Kidney capillary endothelial cell (primary cell): ENCODE measurements around the gene GAMT.

Source experiments
- DNase-seq: peaks from one replicate; pipeline ENCODE4 v3.0.0-alpha.2; 2018; ENCODE audit warnings: low spot score

Gene GAMT

GRCh38 chr19:1418496-1418775, 17.1 kb upstream of the GAMT start:
- no peak for DNase-seq

- no peak for DNase-seq
These were observed 16.5 kb upstream of the GAMT start for GRCh38 chr19:1417681-1418495.

- DNase-seq = no peak
These were observed 15.8 kb upstream of the GAMT start for GRCh38 chr19:1417145-1417544.

- DNase-seq = no peak
These were observed 14.9 kb upstream of the GAMT start for GRCh38 chr19:1416014-1416841.

GRCh38 chr19:1412995-1413800, 11.9 kb upstream of the GAMT start:
- no peak for DNase-seq

GRCh38 chr19:1412323-1412923, 11.1 kb upstream of the GAMT start:
- DNase-seq = no peak

- DNase-seq = no peak
These were observed 10.2 kb upstream of the GAMT start for GRCh38 chr19:1411255-1412191.

GRCh38 chr19:1410789-1411188, 9.4 kb upstream of the GAMT start:
- DNase-seq = no peak

- DNase-seq = peak; percentile 40
These were observed 8.9 kb upstream of the GAMT start for GRCh38 chr19:1410136-1410786.

GRCh38 chr19:1409204-1410005, 8.1 kb upstream of the GAMT start:
- DNase-seq = no peak

- peak; percentile 67 for DNase-seq
These were observed 7.2 kb upstream of the GAMT start for GRCh38 chr19:1408300-1409203.

- no peak for DNase-seq
These were observed 6.4 kb upstream of the GAMT start, which contains the start of gene DAZAP1 for GRCh38 chr19:1407528-1408299. TSS of gene DAZAP1 (plus strand) at chr19:1407586. CDS start at chr19:1407774, 188 bp downstream.

GRCh38 chr19:1406774-1407527, 5.6 kb upstream of the GAMT start:
- peak; percentile 98 for DNase-seq

- no peak for DNase-seq
These were observed 1.2 kb upstream of the GAMT start for GRCh38 chr19:1402411-1403070.

GRCh38 chr19:1401889-1402217, 511 bp upstream of the GAMT start:
- no peak for DNase-seq

GRCh38 chr19:1400281-1401137, 833 bp downstream of the GAMT start:
- DNase-seq = no peak
